Glomerular endothelial cell (primary cell): ENCODE measurements around the gene AGBL1. TPM values are rescaled to one million over a fixed set of nuclear protein-coding genes. Genes with fewer than 3 reads are reported as not detected.
"Not testable (repeated sequence)": the region's sequence is repeated elsewhere in the genome, so short reads cannot be mapped to it uniquely, and the experiment has no call there.

Source experiments
- DNase-seq: peaks from one replicate; pipeline ENCODE4 v3.0.0-alpha.2; 2011; ENCODE audit warnings: low read depth, low spot score; ENCODE audit errors: extremely low read depth
- total RNA-seq: library from RNA; depleted of rRNA; stranded (reverse); fragments of >200 nt; gene quantifications from 2 replicates; pipeline ENCODE4 v1.2.3, GENCODE V29; 2015

The AGBL1 gene
- total RNA-seq, 1 donor from 2014 or later: not detected

- no peak for DNase-seq
Observed at GRCh38 chr15:87021751-87022150, 942.1 kb downstream of the AGBL1 start.

GRCh38 chr15:87031540-87032230 is 952.0 kb downstream of the AGBL1 start:
- no peak for DNase-seq

DNA sequence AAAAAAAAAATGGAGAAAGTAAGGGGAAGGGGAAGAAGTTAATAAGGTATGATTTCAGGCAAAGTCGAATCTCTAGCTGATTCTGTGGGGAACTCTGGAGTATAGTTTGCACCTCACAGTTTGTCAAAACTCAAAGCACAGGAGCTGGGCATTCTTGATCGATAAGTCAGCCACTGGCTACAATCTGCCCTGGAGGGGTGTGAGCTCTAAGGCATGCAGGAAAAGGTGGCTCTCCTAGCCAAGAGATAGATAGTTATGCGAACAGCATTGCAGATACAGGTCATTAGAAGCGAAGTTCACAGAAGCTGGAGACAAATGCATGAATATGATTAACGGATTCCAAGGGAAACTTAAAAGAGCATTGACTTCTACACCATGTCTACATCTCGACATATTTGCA is 952.6 kb downstream of the AGBL1 start:
- no peak for DNase-seq

- no peak for DNase-seq
Observed at GRCh38 chr15:87033056-87033455, 953.4 kb downstream of the AGBL1 start.

- no peak for DNase-seq
Observed at GRCh38 chr15:87034886-87035285, 955.2 kb downstream of the AGBL1 start.

- no peak for DNase-seq
Observed at GRCh38 chr15:87038404-87038803, 958.7 kb downstream of the AGBL1 start.

DNA sequence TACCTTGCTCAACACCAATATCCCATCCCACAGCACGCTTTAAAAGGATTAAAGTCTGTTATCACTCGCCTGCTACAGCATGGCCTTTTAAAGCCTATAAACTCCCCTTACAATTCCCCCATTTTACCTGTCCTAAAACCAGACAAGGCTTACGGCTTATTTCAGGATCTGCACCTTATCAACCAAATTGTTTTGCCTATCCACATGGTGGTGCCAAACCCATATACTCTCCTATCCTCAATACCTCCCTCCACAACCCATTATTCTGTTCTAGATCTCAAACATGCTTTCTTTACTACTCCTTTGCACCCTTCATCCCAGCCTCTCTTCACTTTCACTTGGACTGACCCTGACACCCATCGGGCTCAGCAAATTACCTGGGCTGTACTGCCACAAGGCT is 962.9 kb downstream of the AGBL1 start:
- not testable (repeated sequence) for DNase-seq

DNA sequence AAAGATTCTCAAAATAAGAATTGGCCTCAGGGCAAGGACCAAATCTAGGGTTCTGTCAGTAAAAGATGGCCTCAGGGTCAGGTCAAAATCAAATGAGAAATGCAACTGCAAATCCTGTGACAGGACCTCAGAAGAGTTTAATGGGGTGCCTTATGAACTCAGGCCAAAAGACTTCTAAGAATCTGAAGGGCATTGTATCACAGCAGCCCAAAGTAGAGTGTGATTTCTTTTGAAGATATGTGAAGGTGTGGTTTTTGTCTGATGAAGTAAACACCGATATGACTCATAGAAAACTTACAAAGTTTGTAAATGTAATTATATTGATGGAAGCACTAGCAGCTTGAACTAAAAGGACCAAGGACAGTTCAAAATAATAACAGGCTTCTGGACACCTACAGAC is 966.1 kb downstream of the AGBL1 start:
- DNase-seq: no peak

- no peak for DNase-seq
Observed at GRCh38 chr15:87047203-87047965, 967.7 kb downstream of the AGBL1 start.
